Activated naive CD8-positive, alpha-beta T cell treated with anti-CD3 and anti-CD28 coated beads, Interleukin-2, amount 50 U/mL, for 16 hours (primary cell): ENCODE data around the gene NPIPB6.

Experiments
- DNase-seq: peaks from one replicate; pipeline ENCODE4 v3.0.0-alpha.2; 2020; ENCODE audit warnings: low read depth, low spot score

The NPIPB6 gene

GRCh38 chr16:28298511-28298878 is 64.8 kb downstream of the NPIPB6 start:
- no peak for DNase-seq

- DNase-seq, result no peak
Observed at GRCh38 chr16:28297784-28298510, 65.4 kb downstream of the NPIPB6 start.

- no peak for DNase-seq
Observed at GRCh38 chr16:28297308-28297707, 66.0 kb downstream of the NPIPB6 start.

GRCh38 chr16:28295276-28295675 is 68.0 kb downstream of the NPIPB6 start:
- DNase-seq, result no peak

GRCh38 chr16:28294201-28294600 is 69.1 kb downstream of the NPIPB6 start:
- no peak for DNase-seq

GRCh38 chr16:28293601-28293960 is 69.7 kb downstream of the NPIPB6 start:
- no peak for DNase-seq

GRCh38 chr16:28292731-28293600 is 70.3 kb downstream of the NPIPB6 start:
- no peak for DNase-seq
